ENCODE results near the gene CTSD.

DNA sequence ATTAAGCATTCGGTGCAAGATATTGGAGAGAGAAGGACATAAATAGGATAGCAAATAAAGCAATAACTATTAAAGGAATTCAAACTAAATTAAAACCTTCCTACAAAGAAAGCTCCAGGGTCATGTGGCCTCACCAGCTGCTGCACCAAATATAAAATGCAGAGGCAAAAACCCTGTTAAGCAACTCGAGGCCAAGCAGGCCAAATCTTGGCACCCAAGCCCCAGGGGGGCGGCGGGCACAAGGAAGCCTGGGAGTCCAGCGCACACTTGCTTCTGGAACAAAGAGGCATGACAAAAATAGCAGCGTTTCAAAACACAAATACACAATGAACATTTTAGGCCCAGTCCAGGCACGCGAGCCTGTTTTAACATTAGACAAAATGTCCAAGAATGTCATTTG, 46.0 kb downstream of the CTSD start:
- TF ChIP-seq NANOG (IDR thresholded peaks at IDR 0.05; ENCODE audit: borderline replicate concordance) (no peak), POLR2AphosphoS5 (IDR thresholded peaks at IDR 0.05; ENCODE audit: low read depth) (no peak), EZH2 (IDR thresholded peaks at IDR 0.05; ENCODE audit: low read depth, unreplicated experiment) (no peak), CREB1 (CRISPR knock-in tag; IDR thresholded peaks at IDR 0.05; ENCODE audit: low read depth) (no peak), JUNB (IDR thresholded peaks at IDR 0.05; ENCODE audit: unreplicated experiment) (no peak), EZH2phosphoT487 (IDR thresholded peaks at IDR 0.05; ENCODE audit: unreplicated experiment) (no peak)
- TF ChIP-seq, protein P1, sequence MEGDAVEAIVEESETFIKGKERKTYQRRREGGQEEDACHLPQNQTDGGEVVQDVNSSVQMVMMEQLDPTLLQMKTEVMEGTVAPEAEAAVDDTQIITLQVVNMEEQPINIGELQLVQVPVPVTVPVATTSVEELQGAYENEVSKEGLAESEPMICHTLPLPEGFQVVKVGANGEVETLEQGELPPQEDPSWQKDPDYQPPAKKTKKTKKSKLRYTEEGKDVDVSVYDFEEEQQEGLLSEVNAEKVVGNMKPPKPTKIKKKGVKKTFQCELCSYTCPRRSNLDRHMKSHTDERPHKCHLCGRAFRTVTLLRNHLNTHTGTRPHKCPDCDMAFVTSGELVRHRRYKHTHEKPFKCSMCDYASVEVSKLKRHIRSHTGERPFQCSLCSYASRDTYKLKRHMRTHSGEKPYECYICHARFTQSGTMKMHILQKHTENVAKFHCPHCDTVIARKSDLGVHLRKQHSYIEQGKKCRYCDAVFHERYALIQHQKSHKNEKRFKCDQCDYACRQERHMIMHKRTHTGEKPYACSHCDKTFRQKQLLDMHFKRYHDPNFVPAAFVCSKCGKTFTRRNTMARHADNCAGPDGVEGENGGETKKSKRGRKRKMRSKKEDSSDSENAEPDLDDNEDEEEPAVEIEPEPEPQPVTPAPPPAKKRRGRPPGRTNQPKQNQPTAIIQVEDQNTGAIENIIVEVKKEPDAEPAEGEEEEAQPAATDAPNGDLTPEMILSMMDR (conservative IDR thresholded peaks at IDR 0.05; ENCODE audit: low read depth in 2 of 2), result no peak
- TF ChIP-seq, protein P2, sequence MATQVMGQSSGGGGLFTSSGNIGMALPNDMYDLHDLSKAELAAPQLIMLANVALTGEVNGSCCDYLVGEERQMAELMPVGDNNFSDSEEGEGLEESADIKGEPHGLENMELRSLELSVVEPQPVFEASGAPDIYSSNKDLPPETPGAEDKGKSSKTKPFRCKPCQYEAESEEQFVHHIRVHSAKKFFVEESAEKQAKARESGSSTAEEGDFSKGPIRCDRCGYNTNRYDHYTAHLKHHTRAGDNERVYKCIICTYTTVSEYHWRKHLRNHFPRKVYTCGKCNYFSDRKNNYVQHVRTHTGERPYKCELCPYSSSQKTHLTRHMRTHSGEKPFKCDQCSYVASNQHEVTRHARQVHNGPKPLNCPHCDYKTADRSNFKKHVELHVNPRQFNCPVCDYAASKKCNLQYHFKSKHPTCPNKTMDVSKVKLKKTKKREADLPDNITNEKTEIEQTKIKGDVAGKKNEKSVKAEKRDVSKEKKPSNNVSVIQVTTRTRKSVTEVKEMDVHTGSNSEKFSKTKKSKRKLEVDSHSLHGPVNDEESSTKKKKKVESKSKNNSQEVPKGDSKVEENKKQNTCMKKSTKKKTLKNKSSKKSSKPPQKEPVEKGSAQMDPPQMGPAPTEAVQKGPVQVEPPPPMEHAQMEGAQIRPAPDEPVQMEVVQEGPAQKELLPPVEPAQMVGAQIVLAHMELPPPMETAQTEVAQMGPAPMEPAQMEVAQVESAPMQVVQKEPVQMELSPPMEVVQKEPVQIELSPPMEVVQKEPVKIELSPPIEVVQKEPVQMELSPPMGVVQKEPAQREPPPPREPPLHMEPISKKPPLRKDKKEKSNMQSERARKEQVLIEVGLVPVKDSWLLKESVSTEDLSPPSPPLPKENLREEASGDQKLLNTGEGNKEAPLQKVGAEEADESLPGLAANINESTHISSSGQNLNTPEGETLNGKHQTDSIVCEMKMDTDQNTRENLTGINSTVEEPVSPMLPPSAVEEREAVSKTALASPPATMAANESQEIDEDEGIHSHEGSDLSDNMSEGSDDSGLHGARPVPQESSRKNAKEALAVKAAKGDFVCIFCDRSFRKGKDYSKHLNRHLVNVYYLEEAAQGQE (IDR thresholded peaks at IDR 0.05; ENCODE audit: unreplicated experiment), result no peak

Data from GM23338 (cell line).